H9 (cell line): Measurements from ENCODE around the gene SP6. TPM values are rescaled to one million over a fixed set of nuclear protein-coding genes. Genes with fewer than 3 reads are reported as not detected.

ENCODE experiments used
- DNase-seq: peaks from one replicate; pipeline ENCODE4 v3.0.0-alpha.2; 2017
- H2AFZ ChIP-seq: one replicate; pipeline ENCODE4 v1.6.1; 2013; ENCODE audit warnings: mild to moderate bottlenecking, low read length, control low read depth, moderate library complexity
- H2AK5ac ChIP-seq: 2 replicates; pipeline ENCODE4 v1.6.1; 2013; ENCODE audit warnings: low read length, control low read depth, mixed read lengths; ENCODE audit not compliant: insufficient read length
- H2BK120ac ChIP-seq: one replicate; pipeline ENCODE4 v1.6.1; 2013; ENCODE audit warnings: low read depth, mild to moderate bottlenecking, low read length, control low read depth, inconsistent platforms; ENCODE audit not compliant: poor library complexity, severe bottlenecking
- H2BK12ac ChIP-seq: 2 replicates; pipeline ENCODE4 v1.6.1; 2013; ENCODE audit warnings: low read length, control low read depth, mixed read lengths, low read depth; ENCODE audit not compliant: insufficient read length
- H2BK15ac ChIP-seq: 2 replicates; pipeline ENCODE4 v1.6.1; 2013; ENCODE audit warnings: low read depth, low read length, control low read depth
- H2BK20ac ChIP-seq: one replicate; pipeline ENCODE4 v1.6.1; 2013; ENCODE audit warnings: low read depth, mild to moderate bottlenecking, low read length, control low read depth, inconsistent platforms; ENCODE audit not compliant: poor library complexity, severe bottlenecking
- H2BK5ac ChIP-seq: 2 replicates; pipeline ENCODE4 v1.6.1; 2013; ENCODE audit warnings: low read length, control low read depth, mixed read lengths; ENCODE audit not compliant: insufficient read length
- H3K14ac ChIP-seq: 2 replicates; pipeline ENCODE4 v1.6.1; 2013; ENCODE audit warnings: low read length, control low read depth; ENCODE audit not compliant: insufficient read depth
- H3K18ac ChIP-seq: 2 replicates; pipeline ENCODE4 v1.6.1; 2013; ENCODE audit warnings: low read depth, mild to moderate bottlenecking, mixed read lengths, low read length, control low read depth; ENCODE audit not compliant: insufficient read length
- H3K23ac ChIP-seq: 2 replicates; pipeline ENCODE4 v1.6.1; 2013; ENCODE audit warnings: low read length, control low read depth, mixed read lengths, low read depth; ENCODE audit not compliant: insufficient read length
- H3K23me2 ChIP-seq: 2 replicates; pipeline ENCODE4 v1.6.1; 2013; ENCODE audit warnings: low read depth, mild to moderate bottlenecking, mixed read lengths, low read length, control low read depth; ENCODE audit not compliant: insufficient read length, poor library complexity, severe bottlenecking
- H3K27ac ChIP-seq: 2 replicates; pipeline ENCODE4 v1.5.1; 2013; ENCODE audit warnings: low read length, control low read depth, mixed read lengths, low read depth; ENCODE audit not compliant: insufficient read length
- H3K27me3 ChIP-seq: 2 replicates; pipeline ENCODE4 v1.6.1; 2013; ENCODE audit warnings: low read length, control low read depth, inconsistent platforms; ENCODE audit not compliant: insufficient read depth
- H3K4ac ChIP-seq: 2 replicates; pipeline ENCODE4 v1.6.1; 2013; ENCODE audit warnings: low read depth, mild to moderate bottlenecking, control low read depth, inconsistent platforms, low read length, moderate library complexity
- H3K4me1 ChIP-seq: 2 replicates; pipeline ENCODE4 v1.6.1; 2013; ENCODE audit warnings: low read length, control low read depth, inconsistent platforms; ENCODE audit not compliant: insufficient read depth
- H3K4me2 ChIP-seq: 2 replicates; pipeline ENCODE4 v1.6.1; 2013; ENCODE audit warnings: low read length, control low read depth, mixed read lengths; ENCODE audit not compliant: insufficient read length, insufficient read depth
- H3K56ac ChIP-seq: 2 replicates; pipeline ENCODE4 v1.6.1; 2013; ENCODE audit warnings: low read depth, mild to moderate bottlenecking, mixed read lengths, low read length, control low read depth; ENCODE audit not compliant: insufficient read length
- H3K79me1 ChIP-seq: 2 replicates; pipeline ENCODE4 v1.6.1; 2013; ENCODE audit warnings: low read depth, mild to moderate bottlenecking, moderate library complexity, low read length, control low read depth, inconsistent platforms; ENCODE audit not compliant: insufficient read depth, poor library complexity, severe bottlenecking
- H3K79me2 ChIP-seq: 2 replicates; pipeline ENCODE4 v1.6.1; 2013; ENCODE audit warnings: low read length, control low read depth, inconsistent platforms; ENCODE audit not compliant: insufficient read depth
- H3K9ac ChIP-seq: 2 replicates; pipeline ENCODE4 v1.6.1; 2013; ENCODE audit warnings: low read length, control low read depth, mixed read lengths; ENCODE audit not compliant: insufficient read length; ENCODE audit errors: extremely low read depth
- H3K9me3 ChIP-seq: one replicate; pipeline ENCODE4 v1.6.1; 2013; ENCODE audit warnings: low read depth, low read length, inconsistent platforms; ENCODE audit not compliant: control insufficient read depth
- H3T11ph ChIP-seq: one replicate; pipeline ENCODE4 v1.6.1; 2013; ENCODE audit warnings: mild to moderate bottlenecking, low read length, control low read depth, inconsistent platforms
- H4K20me1 ChIP-seq: one replicate; pipeline ENCODE4 v1.6.1; 2013; ENCODE audit not compliant: control insufficient read depth, insufficient read length, insufficient read depth
- H4K5ac ChIP-seq: 2 replicates; pipeline ENCODE4 v1.6.1; 2013; ENCODE audit warnings: low read depth, mild to moderate bottlenecking, mixed read lengths, low read length, control low read depth; ENCODE audit not compliant: insufficient read length
- H4K8ac ChIP-seq: replicated peaks from 2 replicates; pipeline ENCODE4 v1.6.1; 2013; ENCODE audit warnings: low read length, control low read depth, mixed read lengths, low read depth; ENCODE audit not compliant: insufficient read length
- H4K91ac ChIP-seq: 2 replicates; pipeline ENCODE4 v1.6.1; 2013; ENCODE audit warnings: low read depth, mild to moderate bottlenecking, moderate library complexity, mixed read lengths, low read length, control low read depth; ENCODE audit not compliant: insufficient read length
- H3K27ac Mint-ChIP-seq, 3 experiments: 2 replicates in 2 of 3; 3 replicates in 1 of 3; pipeline ENCODE4 v1.8.0; 2020 to 2021; ENCODE audit warnings: mixed read lengths in 3 of 3, mild to moderate bottlenecking in 1 of 3, moderate library complexity in 1 of 3
- H3K27me3 Mint-ChIP-seq: 2 replicates; pipeline ENCODE4 v1.8.0; 2021; ENCODE audit warnings: low read depth, mild to moderate bottlenecking, moderate library complexity, mixed read lengths
- H3K36me3 Mint-ChIP-seq, 3 experiments: 2 replicates in 2 of 3; 3 replicates in 1 of 3; pipeline ENCODE4 v1.8.0; 2020 to 2021; ENCODE audit warnings: low read depth in 3 of 3, mixed read lengths in 3 of 3; ENCODE audit not compliant: insufficient read depth in 1 of 3
- H3K4me1 Mint-ChIP-seq, 2 experiments: 2 replicates each; pipeline ENCODE4 v1.8.0; 2020; ENCODE audit warnings: mixed read lengths in 2 of 2
- H3K4me3 Mint-ChIP-seq, 2 experiments: 2 replicates in 1 of 2; 3 replicates in 1 of 2; pipeline ENCODE4 v1.8.0; 2020 to 2021; ENCODE audit warnings: mild to moderate bottlenecking in 2 of 2, mixed read lengths in 2 of 2, moderate library complexity in 1 of 2
- H3K9me3 Mint-ChIP-seq, 2 experiments: 2 replicates in 1 of 2; 3 replicates in 1 of 2; pipeline ENCODE4 v1.8.0; 2020; ENCODE audit warnings: mild to moderate bottlenecking in 2 of 2, mixed read lengths in 2 of 2, moderate library complexity in 1 of 2
- WGBS: extraction: QIAGEN DNeasy Blood & Tissue Kit; methylation state at CpG from one replicate; pipeline ENCODE4 v1.1.7; 2013; ENCODE audit warnings: missing lambda C conversion rate, low lambda C conversion rate, mixed read lengths; ENCODE audit not compliant: insufficient read length; ENCODE audit errors: extremely low coverage; 5-methylcytosine and 5-hydroxymethylcytosine counted together
- total RNA-seq: library from RNA; stranded (reverse); gene quantifications from 2 replicates; pipeline ENCODE4 v1.2.1, GENCODE V29; 2021
- TF ChIP-seq, protein P1 (sequence below): fragments of 200-600 bp; sonication (generic); conservative IDR thresholded peaks from 3 replicates; pipeline ENCODE4 v1.8.0; 2021; ENCODE audit warnings: antibody characterized with exemption, mild to moderate bottlenecking

SP6 gene
- total RNA-seq, 1 experiment from 2014 or later: 0.90 TPM

- Mint-ChIP-seq H3K27ac (no peak overlapping the region), H3K4me3 (no peak overlapping the region), H3K4me1 (no peaks in the 10 kb centered on the region), H3K27me3 (peaks cover 4% of the 10 kb centered on the region), H3K36me3 (peaks cover 0 to 7% (median 0%) of the 10 kb centered on the region in 3 experiments; a peak in 4 of 7 replicates), H3K9me3 (no peaks in the 10 kb centered on the region)
- Histone ChIP-seq H3K27ac (no peak overlapping the region), H3K4me1 (no peaks in the 10 kb centered on the region), H2BK12ac (no peak overlapping the region), H3K79me2 (no peaks in the 10 kb centered on the region), H2BK120ac (no peak overlapping the region), H3T11ph (no peak overlapping the region), H4K8ac (no peak overlapping the region), H2AK5ac (no peak overlapping the region), H3K79me1 (no peaks in the 10 kb centered on the region), H3K27me3 (no peaks in the 10 kb centered on the region; the same call in 1 of the 2 replicates), H3K23me2 (no peaks in the 10 kb centered on the region), H4K5ac (no peak overlapping the region), H2BK15ac (no peak overlapping the region), H3K56ac (no peak overlapping the region), H3K14ac (no peak overlapping the region), H3K4me2 (no peak overlapping the region), H3K18ac (no peak overlapping the region), H2AFZ (no peak overlapping the region), H4K91ac (no peak overlapping the region), H2BK5ac (no peak overlapping the region), H3K9me3 (no peaks in the 10 kb centered on the region), H4K20me1 (no peaks in the 10 kb centered on the region), H2BK20ac (no peak overlapping the region), H3K23ac (no peak overlapping the region), H3K9ac (no peak overlapping the region), H3K4ac (no peak overlapping the region)
- no peak for DNase-seq
- TF ChIP-seq, protein P1, sequence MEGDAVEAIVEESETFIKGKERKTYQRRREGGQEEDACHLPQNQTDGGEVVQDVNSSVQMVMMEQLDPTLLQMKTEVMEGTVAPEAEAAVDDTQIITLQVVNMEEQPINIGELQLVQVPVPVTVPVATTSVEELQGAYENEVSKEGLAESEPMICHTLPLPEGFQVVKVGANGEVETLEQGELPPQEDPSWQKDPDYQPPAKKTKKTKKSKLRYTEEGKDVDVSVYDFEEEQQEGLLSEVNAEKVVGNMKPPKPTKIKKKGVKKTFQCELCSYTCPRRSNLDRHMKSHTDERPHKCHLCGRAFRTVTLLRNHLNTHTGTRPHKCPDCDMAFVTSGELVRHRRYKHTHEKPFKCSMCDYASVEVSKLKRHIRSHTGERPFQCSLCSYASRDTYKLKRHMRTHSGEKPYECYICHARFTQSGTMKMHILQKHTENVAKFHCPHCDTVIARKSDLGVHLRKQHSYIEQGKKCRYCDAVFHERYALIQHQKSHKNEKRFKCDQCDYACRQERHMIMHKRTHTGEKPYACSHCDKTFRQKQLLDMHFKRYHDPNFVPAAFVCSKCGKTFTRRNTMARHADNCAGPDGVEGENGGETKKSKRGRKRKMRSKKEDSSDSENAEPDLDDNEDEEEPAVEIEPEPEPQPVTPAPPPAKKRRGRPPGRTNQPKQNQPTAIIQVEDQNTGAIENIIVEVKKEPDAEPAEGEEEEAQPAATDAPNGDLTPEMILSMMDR: no peak
- WGBS: no CpG with 5 or more reads among the region's 6 CpGs
Observed at GRCh38 chr17:47803751-47804150, 47.2 kb downstream of the SP6 start.
